GM18511 (cell line): Measurements from ENCODE around the gene CELF4.

Source experiments
- ATAC-seq: cut with Tn5 transposase; IDR thresholded peaks from one replicate; pipeline ENCODE4 v1.9.1; 2021; ENCODE audit warnings: mild to moderate bottlenecking, moderate library complexity; ENCODE audit not compliant: unreplicated experiment

CELF4 gene

DNA sequence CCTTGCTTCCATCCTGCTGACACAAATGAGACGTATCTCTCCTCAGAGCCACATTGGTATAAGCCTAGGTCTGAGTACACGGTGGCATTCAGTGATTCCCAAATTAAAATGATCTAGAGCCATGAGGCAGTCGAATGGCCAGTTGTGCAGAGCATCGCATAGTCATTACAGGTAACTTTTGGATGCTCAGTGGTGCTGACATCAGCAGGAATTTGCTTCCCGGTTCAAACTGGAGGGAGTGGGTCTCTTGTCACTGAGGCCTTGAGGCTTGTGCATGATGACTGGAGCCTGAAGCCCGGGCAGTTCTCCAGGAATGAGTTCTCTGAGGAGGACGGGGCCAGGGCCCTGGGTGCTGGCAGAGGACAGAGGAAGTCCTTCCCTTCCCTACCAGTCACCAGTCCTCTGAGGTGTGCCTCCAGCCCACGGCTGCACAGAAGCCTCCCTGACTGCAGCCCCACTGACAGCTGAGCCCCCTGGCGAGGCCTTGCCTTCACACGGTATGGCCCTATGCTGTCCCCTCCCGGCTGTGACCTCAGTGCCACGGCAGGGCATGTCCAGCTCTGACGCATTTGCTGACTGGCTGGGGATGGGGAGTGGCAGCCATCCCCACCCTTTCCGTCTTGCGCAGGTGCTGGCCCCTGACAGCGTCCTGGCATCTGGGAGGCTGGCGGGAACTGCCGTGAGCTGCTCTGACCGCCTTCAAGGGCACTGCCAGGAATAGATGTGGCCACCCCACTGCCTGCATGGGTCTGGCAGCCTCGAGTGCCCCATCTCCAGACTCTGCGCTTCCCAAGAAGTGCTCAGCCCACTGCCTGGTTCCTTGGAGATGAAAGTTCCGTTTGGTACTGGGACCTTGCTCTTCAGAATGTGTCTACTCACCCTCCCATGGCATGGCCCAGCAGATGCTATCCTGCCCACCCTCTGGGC is 117.4 kb downstream of the CELF4 start:
- no peak for ATAC-seq

DNA sequence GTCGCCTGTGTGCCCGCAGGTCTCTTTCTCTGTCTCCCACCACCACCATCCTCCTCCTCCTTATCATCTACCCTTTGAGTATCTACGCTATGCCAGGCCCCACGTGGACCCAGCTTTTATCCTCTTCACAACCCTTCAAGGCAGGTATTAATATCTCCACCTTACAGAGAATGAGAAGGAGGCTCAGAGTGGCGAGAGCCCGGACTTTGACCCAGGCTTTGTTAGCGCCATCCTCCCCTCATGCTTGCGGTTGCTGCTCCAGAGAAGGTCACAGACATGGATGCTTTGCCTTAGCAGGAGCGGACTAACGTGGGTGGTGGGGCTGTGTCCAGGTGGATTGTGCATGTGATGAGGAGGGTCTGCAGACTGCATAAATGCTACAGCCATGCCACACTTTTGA is 119.8 kb downstream of the CELF4 start:
- ATAC-seq = no peak

DNA sequence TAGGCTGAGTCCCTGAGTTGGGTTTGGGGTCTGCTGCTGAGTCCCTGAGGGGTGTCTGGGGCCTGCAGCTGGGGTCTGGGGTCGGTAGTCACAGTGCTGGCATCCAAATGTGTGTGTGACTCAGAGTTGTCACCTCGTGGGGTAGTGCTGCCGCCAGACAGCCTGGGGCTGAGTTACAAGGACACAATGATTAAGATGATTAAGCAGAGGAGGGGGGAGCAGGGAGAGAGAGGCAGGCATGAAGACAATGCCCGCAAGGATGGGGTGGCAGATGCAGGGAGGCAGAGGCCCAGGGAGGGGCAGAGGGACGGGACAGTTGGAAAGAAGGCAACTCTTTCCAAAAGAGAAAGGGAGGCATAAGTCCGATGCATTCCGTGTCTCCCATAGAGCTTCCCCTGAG is 120.2 kb downstream of the CELF4 start:
- ATAC-seq = no peak

DNA sequence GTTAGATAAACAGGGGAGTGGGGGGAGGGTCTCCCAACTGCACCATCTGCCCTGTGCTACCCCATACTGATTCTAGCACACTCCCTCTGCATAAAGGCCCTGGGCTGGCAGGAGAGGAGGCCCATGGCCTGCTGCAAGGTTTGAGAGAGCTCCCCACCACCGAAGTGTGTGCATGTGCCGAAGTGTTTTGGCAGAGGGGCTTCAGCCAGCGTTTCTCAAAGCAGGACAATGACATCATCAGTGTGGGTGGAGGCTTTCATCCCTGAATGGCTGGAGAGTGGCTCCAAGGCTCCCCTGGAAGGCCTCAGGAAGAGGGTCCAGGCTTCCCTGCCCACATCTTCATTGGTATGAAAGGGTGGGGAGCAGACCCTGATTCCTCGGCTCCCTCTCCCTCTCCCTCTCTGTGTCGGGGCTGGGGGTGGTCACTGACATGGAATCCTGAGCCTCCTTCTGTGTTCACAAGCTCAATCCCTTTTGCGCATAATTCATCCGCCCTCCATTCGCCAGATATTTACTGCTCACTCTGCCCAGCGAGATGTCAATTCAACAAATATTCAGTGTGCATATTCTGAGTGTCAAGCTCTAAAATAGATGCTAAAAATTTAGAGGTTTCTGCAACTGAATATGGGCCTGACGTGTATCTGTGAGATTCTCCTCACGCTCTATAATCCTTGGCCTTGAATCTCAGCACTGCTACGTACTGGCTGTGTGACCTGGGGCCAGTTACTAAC is 122.1 kb downstream of the CELF4 start:
- no peak for ATAC-seq

DNA sequence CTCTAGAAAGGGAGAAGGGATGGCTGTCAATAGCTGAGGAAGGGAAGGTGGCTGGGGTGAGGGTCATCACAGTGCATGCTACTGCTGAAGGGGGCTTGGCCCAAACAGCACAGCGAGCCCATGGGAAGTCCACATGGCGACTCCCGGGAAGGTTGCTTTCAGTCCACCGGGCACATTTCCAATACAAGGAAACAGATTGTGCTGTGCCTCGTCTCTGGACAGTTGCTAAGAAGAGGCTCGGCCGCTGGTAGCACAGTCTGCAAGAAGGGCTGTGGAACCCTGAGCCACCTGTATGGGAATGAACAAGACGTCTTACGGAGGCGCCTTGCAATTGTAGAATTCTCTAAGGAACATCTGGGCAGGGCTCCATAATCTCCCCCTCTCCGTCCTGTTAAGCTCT is 123.1 kb downstream of the CELF4 start:
- no peak for ATAC-seq

DNA sequence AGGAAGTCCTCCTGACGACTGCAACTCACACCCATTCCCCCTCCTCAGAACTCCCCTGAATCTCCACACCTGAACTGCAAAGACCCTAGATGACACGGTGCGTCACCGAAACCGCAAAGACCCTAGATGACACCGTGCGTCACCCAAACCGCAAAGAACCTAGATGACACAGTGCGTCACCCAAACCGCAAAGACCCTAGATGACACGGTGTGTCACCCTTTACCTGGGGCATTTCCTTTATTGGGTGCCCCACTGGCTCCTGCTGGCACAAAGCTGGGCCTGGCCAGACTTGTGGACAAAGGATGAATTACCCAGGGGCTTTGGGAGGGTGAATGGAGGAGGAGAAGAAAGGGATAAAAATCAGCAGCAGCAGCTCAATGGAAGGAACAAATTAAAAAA is 123.8 kb downstream of the CELF4 start:
- no peak for ATAC-seq

DNA sequence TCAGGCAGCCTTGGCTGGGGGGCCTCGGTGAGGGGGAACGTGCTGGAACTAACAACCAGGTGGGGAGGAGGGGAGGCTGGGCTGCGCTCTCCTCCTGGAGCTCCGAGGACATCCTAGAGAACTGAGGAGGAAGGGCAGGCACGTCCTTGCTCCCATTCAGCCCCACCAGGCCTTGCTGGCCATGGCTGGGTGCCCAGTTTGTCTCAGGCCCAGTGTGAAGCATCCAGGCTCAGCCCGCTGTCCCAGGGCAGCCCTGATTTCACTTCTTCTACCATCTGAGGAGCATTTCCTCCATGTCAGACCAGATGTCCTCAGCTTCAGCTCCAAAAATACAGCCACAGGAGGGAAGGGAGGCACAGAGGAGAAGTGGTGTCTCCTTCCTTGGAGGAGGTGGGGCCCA is 125.4 kb downstream of the CELF4 start:
- no peak for ATAC-seq

DNA sequence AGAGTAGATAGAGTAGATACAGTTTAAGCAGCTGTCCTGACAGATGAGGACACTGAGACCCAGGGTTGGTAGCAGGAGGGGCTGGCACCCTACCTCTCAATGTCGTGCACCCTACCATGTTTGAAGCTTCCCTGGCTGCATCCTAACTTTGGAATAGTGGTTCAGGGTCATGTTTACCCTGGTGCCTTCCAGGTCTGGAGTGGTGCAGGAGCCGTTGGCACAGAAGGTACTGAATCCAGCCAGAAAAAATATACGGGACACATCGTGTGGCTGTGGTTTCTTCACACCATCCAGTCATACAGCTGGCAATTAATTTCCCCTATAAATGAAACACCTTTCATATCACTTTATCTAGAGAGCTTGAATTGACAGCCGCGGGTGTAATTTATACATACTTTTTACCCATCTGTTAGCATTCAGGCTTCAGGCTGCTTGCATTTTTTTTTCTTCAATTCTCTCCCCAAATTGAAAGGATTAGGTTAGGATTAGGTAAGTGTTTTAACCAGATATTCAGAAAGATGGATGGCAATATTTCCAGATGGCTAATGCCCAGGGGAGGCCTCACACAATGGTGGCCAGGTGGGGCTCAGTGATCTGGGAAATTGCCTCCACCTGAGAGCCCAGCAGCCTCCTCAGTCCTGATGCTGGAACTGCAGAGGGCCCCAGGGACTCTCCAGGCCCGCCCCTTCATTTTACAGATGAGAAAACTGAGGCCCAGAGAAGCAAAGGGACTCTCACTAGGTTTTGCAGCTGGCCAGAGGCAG is 127.0 kb downstream of the CELF4 start:
- ATAC-seq = no peak

DNA sequence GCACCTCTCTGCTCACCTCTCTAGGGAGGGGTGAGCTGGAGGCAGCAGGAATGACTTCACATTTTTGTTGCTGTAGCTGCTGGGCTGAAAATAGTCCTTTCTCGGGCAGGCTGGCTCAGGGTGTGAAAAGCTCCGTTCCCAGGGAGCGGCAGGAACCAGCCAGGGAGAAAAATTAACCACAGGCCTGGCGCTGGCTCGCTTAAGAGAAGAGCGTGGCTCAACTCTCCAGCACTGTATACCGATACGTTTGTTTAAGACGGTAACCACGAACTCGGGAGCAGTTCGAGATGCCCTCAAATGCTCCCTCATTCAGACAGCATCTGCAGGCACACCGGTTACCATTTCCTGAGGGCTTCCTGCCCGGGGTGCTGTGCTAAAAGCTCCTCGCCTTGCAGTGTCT is 129.6 kb downstream of the CELF4 start:
- no peak for ATAC-seq

DNA sequence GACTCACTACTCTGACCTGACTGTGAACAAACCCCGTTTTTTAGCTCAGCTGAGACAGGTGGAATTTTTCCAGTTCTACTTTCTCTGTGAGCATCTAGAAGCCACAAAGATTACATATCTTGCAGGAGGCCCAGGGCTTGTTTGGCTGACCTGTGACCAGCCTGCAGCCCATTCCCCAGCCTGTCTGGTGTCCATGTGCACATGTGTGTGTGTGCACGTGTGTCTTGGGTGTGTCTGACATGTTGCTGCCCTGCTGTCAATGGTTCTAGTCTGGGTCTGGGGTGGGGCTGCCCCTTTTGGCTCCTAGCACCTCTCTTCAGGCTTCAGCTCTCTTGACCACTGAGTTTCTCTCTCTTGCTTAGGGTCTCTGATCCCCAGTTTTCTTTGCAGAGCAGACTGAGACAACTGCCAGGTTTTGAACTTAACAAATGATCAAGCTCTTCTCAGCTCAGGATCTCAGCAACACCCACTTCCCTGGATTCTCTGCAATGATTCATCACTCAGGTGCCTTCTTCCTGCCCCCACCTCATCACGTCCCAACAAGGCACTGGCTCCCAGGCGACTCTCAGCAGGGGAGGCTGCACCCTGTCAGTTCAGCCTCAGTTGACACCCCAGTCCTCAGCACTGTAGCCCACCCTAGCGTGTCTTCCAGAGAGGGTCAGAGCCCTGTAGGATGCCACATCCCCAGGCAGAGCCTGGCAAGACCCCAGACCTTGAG is 130.3 kb downstream of the CELF4 start:
- ATAC-seq = no peak

DNA sequence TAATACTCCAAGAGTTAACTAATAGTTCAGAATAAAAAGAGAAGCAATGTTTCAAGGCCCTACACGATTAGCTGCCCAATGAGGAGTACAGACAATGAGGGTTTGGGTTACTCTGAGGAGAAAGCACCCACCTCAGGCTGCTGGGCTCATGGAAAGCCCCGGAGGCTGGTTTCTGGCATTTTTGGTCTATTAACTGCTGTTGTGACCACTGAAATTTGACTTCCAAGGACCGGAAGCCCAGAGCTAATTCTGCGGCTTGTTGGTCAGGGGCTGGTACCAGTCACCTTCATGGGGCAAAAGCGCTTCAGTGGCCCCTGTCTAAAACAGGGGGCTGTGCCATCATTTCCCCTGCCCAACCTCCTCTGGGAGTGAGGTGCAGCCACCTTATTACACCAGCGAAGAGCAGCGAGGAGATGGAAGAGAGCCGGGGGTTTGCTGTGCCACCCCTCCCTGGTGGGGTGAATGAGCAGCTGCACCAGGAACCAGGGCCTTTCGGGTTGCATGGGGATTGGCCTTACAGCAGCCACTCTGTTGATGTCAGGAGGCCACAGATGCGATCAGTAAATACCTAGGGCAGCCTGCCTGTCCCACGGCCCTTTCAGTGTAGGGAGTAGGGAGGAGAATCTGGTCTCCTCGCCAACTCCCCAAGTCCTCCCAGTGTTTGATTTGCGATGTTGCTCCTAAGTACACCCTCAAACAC is 131.3 kb downstream of the CELF4 start:
- no peak for ATAC-seq

DNA sequence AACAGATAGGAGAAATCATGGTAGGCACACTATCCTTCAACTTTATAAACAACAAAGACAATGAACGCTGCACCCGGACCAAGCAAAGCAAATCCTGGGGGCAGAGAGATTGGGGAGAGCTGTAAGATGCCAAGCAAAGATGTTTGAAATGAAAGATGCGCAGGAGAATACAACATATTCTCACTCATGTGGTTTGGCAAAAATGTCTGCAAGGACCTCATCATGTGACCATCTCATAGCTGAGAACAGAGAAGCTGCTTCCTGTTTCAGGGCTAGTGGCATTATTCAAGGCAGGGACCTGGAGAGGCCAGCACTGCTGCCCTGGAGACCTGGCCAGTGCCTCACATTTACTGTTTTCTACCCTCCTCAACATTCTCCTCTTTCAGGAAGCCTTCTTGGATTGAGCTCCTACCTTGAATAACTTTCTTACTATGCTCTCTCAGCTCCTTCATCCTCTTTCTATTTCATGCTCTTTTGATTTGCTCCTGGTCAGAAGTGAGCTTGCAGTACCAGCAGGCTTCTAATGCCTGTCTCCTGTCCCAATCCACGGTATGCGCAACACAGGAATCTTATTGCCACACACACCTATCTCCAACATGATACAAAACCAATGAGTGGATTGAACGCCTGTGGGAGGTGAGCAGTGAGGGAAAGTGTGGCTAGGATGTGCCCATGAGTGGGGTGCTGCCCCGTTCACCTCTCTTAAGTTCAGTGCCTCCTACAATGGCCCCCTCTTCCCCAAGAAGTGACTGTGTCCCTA is 133.0 kb downstream of the CELF4 start:
- no peak for ATAC-seq

DNA sequence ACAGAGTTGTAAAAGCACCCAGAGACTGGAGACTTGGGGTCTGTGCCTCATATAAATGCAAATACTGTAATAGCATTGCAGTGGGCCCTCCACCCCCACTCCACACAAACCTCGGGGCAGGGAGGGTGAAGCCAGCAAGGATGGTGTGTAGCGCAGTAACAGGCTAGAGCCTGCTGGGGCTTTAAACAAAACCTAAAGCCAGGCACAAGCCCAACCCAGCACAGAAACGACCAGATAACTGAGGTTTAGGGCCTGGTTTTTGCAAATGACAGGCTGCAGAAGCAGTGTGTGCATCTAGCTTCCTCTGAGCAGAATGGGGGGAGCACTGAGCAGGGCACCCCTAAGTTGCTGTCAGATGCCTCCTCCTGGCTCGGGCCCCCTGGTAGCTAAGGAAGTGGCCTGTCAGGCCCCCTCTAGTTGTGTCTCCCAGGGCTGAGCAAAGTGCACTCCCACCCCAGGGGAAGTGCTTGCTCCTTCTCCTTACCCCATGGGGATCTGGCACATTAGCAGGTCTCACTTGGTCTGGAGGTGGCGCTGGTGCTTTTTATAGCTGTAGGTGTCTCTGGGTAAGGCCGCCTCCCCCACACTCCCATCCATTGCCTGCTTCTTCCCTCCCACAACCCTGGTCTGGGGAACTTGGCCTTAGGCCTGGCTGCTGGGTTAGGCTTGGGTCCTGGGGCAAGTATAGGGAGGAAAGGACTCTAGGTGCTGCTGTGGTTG is 135.1 kb downstream of the CELF4 start:
- ATAC-seq = no peak

DNA sequence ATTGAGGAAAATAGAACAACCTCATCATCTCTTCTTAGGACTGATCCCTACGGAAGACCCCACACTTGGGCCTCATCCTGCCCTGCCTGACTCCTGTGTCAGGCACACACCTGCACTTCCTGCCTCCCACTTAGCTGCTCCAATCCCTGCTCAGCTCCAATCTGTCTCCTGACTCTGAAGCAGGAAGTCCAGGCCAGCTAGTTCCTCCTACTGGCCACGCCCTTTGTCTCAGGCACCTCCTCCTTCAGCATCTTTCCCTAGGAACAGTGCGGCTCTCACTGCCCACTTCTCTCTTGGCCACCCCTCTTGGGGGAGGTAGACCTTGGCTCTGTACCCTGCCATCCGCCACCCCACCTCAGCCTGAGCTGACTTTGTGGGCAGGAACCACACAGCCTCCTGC is 135.8 kb downstream of the CELF4 start:
- no peak for ATAC-seq

DNA sequence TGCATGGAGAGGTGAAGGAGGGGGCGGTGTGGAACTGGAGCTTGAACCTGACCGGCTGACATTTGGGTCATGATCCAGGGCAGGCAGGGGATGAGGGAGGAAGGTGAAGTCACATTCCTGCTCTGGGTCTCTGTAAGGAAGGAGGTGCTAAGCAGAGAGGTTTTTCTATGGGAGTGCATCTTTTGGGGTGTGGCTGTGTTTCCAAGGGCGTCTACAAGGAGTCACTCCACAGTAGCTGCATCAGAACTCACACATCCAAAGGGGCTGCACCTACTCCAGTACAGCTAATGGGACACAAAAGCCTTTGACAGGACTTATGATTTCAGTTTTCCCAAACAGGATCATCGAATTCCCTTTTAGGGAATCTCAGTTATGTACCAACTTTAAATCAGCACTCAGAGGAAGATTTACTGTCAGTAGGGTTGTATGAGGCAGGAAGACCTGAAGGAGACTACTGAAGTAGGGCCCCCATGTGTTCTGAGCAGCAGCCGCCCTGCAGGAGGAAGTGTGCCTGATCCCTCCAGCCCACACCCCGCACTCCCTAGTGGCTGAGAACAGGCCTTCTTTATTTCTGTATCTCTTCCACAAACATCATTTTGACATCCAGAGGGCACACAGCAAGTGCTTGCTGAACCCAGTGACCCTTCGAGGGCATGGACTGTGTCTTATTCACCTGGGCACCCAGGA is 137.2 kb downstream of the CELF4 start:
- no peak for ATAC-seq

DNA sequence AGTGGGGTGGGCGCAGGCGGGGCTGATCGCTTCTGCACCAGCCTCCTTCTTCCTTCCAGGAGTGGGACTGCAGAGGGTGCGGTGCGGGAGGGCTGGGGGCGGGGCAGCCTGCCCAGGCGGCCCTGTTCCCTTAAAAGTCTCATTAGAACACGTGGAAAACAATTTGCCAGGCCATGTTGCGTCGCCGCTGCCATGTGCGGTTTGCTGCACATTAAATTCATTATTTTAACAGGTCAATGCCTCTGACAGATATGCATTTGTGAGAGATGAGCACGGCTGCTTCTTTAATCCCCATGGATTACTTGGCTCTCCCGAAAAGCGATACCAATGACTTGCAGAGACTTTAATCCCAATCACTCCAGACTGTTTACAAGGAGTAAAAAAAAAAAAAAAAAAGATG is 139.0 kb downstream of the CELF4 start:
- ATAC-seq = no peak

DNA sequence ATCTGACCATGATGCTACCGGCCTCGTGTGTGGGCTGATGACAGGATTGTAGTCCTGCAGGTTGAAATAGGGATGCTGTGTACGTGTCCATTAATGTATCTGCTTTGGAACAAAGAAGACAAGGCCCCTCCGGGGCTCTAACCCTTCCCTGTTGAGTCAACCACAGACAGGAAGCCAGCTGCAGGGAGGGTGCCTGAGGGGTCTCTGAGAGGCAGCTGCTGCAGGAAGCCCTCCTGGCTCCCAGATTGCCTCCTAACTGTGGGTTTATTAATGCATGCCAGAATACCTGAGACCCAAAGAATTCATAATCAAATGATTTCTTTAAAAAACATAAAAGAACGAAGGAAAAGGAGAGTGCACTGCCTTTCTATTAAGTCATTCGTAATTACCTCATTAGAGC is 140.4 kb downstream of the CELF4 start:
- no peak for ATAC-seq

DNA sequence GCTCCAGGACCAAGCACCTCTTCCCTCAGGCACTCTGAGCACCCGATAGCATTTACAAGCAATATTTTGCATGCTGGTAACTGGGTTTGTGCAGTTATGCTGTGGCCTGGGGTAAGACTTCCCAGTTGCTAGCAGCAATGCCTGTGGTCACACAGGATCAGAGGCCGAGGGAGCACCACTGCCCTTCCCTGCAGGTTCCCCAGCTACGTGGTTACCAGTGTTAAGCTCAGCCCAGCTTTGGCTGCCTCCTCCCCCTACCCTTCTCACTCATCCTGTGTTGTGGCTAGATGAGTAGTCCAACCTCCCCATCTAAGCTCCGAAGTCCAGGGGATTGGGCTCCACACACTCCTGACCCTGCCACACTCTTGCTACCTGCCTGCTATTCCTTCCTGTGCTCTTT is 141.1 kb downstream of the CELF4 start:
- no peak for ATAC-seq
